Erythroblast (primary cell): ENCODE results near the gene ZSCAN4.

Experiments
- GATA1 ChIP-seq: IDR thresholded peaks from 2 replicates; pipeline ENCODE4 v1.6.1; 2011; ENCODE audit warnings: low read depth, mild to moderate bottlenecking, control low read depth, low read length, moderate library complexity
- POLR2A ChIP-seq: IDR thresholded peaks from 2 replicates; pipeline ENCODE4 v1.6.1; 2011; ENCODE audit warnings: mild to moderate bottlenecking, low read length

DNA sequence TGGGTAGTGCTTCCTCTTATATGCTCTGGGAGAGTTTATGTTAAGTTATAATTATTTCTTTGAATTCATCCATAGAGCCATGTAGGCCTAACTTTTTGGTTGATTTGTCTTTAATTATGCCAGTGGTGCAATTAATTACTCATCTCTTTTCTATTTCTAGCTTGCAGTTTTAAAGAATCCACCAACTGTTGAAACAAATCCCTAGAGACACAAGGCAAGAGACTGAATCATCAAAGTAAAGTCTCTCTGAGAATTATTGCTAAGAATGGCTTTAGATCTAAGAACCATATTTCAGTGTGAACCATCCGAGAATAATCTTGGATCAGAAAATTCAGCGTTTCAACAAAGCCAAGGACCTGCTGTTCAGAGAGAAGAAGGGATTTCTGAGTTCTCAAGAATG, 7.1 kb downstream of the ZSCAN4 start:
- TF ChIP-seq POLR2A (no peak), GATA1 (no peak)
